Activated CD8-positive, alpha-beta memory T cell treated with anti-CD3 and anti-CD28 coated beads, Interleukin-2, amount 50 U/mL, for 24 hours (primary cell): ENCODE measurements around the gene ARMC9.
"Not testable (repeated sequence)": the region's sequence is repeated elsewhere in the genome, so short reads cannot be mapped to it uniquely, and the experiment has no call there.

Experiments used
- DNase-seq: peaks from one replicate; pipeline ENCODE4 v3.0.0-alpha.2; 2020; ENCODE audit errors: extremely low read depth

ARMC9 gene

DNA sequence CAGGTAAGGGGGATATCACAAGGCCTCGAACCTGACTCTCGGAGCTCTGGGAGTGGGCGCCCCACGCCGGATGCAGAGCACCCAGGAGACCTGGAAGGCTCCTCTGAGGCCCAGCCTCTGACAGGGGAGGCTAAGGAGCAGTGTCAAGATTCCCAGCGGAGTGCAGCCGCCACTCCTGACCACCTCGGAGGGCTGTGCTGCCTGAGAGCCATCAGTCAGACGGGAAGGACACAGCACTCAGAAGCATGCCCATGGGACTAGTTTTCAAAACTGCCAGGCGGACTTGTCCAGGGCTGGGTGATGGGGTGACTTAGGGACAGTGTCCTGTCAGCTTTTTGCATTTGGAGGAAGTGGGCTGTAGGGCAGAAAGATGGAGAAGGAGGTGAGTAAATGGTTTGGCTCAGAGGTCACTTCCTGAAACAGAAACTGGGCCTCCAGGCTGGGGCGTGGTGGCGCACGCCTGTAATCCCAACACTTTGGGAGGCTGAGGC, 162.5 kb downstream of the ARMC9 start:
- DNase-seq = no peak

DNA sequence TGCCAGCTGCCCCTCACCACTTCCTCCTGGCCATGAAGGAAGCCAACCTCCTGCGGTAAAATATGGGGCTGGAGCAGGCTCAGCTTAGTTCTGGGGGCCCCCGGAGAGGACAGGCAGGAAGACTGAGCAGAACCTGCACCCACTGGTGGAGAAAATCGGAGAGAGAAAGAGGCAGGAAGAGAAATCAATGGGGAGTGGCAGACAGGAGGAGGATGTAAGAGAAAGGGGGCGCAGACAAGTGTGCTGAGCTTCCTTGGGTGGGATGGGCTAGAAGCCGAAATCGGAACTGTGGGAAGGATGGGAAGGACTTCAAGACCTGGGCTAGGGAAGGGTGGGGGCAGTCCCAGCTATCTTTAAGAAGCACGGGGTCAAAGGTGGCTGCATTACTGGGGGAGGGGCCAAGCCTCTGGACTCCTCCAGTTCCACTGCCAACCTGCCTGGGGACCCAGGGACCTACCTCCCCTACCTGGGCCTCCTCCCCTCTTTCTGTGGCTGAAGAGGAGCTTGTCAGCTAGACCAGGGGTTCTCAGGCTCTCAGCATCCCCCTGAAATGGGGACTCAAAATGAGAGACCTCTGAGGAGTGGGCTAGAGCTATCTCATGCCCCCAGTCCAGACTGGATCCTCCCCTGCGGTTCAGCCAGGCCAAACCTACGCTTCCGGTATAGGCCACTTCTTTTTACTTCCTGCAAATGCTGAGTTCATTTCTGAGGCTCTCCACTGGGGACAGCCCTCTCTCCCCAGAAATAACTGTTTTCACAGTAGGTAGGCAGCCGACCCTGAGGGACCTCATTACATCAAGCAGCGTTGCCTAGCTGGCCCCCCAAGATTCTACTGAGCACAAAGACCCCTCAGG, 163.5 kb downstream of the ARMC9 start:
- no peak for DNase-seq

DNA sequence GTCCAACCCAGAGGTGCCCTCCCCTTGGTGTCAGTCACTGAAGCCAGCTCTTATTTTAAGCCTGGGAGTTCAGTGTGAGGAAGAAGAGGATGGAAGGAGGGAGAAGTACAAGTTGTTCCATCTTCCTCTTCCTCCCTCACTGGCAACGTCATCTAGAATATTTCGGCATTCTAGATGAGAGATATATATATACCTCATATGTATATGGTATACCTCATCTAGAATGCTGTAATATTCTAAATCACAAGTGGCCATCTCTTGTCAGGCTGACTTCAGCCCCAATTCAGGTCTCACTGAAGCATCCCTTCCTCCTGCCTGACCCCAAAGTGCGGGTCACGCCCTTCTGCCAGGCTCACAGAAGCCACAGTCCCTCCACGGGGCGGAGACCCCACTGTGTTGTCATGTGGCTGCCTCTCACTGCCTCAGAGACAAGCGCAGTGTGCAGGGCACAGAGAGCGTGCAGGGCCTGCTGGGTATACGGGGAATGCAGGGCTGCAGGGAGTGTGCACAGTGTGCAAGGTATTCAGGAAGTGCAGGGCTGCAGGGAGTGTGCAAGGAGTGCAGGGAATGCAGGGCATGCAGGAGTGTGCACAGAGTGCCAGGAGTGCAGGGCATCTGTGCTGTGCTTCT, 164.2 kb downstream of the ARMC9 start:
- DNase-seq = no peak

DNA sequence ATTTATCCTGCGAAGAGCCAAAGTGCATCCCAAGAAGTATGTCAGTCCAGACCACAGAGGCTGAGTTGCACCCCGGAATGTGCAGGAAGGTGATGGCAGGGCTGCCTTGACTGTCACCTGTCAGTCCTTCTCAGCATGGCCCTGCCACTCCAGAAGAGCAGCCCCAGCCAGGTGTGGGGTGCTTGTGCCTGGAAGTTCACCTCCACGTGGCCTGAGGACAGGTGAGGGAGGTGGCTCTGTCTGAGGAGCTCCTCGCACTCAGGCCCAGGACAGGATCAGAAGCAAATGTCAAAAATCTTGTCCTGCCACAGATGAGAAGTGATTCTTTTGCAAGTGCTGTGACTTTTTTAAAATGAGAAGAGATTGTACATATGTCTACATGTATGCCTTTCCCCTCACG, 165.6 kb downstream of the ARMC9 start:
- DNase-seq = no peak

DNA sequence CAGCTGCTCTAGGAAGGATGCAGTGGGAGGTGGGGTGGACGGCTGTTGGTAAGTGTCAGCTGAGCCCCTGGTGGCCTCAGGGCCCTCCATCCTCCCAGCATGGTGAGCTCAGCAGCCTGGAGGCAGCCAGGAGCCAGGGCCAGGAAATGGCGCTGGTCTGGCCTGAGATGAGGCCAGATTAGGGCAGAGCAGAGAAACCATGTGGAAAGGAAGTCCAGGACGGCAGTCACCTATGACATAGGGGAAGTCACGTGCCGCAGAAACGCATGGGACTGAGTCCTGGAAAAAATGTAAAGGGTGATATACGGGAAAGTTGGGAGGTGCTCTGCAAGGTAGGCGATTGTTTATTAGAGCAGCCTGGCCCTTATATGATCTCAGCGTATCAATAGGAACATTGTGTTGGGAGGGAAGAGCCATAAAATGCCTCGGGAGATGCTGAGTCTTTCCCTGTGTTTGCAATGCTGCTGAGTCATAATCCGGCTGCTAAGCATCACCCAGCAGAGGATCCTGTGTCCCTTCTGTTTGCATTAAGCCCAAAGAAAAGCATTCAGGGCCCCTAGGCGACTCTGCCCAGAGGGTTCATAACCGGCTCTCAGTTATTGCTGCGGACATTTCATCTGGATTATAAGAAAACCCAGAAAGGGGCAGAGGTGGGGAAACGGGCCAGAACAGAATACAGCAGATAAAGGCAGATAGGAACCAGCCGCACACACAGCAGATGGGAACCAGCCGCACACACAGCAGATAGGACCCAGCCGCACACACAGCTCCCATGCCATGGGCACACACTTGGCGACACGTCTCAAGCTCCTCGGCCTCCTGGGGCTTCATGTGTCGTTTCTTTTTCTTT, 166.8 kb downstream of the ARMC9 start:
- no peak for DNase-seq

DNA sequence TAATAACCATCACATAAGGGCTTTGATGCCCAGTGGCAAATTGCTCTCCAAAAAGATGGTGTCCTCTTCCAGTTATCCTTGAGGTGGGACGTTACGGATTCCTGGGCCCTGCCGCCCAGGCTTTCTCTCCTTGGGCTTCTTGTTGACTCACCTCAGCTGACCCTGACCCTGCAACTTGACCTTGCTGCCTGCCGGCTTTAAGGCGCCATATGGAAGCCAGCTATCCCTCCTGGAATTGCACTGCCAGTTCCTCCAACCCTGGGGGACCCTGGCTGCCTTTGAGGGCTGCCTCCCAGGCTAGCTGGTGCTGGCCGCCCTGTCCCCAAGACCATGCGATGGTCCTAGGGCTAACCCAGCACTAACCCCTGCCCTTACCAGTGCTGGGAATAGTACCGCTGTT, 168.7 kb downstream of the ARMC9 start:
- no peak for DNase-seq

DNA sequence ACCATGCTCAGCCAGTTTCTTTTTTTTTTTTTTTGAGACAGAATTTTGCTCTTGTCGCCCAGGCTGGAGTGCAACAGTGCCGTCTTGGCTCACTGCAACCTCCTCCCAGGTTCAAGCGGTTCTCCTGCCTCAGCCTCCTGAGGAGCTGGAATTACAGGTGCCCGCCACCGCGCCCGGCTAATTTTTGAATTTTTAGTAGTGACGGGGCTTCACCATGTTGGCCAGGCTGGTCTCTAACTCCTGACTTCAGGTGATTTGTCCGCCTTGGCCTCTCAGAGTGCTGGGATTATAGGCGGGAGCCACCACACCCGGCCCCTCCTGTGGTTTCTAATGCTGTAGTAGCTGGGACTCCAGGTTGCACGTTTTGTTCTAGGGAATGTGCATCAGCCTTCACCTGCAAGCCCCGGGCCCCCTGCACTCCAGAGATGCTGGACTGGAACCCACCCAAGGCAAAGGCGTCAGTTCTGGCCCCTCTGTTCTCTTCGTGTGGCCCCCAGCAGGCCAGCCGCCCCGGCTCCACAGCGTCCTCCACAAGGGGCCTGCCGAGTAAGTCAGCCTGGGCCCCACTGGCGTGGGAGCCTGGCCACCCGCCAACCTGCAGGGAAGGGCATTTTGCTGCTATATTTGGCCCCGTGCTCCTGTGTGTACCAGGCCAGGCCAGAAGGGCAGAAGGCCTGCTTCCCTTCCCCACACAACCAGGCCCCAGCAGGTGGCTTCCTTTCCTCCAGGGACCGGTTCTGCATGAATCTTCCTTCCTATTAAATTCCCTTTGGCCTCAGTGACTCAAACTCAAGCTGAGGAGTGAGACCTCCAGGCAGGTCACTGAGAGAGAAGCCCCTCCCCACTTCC, 171.4 kb downstream of the ARMC9 start:
- DNase-seq = no peak

DNA sequence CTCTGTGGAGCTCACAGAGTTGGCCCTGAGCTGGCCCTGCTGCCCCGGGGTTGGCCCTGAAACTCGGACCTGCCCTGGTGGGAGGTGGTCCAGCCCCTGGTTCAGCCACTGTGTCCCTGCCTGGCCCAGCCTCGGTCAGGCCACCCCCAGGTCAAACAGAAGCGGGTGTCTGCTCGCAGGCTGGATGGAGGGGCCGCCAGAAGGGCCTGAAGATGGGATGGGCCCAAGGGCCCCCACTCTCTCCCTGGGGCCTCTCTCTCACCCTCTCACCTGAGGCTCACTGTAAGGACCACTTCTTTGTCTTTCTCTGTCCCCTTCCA, 172.0 kb downstream of the ARMC9 start:
- no peak for DNase-seq

DNA sequence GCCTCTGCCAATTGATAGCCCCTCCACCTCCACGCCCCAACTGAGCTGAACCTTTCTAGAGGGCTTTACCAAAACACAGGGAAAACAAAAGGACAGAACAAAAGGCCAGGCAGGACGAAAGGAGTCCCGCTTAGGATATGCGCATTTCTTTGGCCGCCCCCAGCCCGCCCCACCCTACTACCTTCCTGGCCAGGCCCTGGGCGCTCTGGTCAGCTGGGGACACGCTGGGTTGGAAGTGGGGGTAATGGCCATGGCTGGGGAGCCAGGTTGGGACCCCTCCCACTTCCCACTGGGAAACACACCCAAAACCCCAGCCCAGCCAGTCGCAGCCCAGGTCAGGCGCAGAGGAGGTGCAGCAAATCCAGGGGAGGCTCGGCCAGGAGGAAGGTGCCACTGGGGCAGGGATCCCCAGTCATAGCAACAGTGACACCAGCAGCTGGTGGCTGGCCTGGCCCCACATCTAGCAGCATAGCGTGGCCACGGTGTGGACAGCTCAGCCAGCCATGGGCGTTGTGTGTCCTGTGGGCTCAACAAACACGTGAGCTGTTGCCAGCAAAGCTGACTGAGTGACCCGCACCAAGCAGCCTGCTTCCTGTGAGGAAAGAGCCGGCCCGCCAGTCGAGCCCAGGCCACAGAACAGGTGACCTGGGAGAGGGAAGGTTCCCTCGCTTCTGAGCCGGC, 172.5 kb downstream of the ARMC9 start:
- DNase-seq = no peak

DNA sequence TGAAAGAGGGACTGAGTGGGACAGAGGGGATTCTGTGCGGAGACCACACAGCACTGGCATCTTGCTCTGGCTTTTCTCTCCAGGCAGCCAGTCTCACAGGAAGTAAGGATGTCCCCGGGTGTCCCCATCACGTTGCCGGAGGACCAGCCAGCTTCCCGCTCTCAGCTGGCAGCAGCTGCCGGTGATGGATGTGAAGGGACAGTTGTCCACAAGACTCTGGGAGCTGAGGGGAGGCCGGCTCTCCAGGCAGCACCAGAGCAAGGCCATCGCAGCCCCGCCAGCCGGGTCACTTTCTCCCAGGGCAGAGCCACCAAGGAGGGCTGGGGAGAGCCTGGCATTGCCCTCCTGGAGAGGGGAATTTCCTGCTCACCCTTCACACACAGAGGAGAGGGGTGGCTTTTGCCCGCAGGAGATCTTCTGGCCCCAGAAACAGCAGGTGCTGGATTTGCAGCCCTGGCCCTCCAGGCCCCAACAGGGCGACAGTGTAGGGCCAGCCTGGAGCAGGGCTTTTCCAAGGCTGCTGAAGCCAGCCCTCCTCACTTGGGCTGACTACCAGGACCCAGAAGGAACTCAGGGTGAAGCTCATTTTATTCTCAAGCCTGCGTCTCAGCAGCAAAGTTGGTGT, 173.1 kb downstream of the ARMC9 start:
- DNase-seq = no peak

DNA sequence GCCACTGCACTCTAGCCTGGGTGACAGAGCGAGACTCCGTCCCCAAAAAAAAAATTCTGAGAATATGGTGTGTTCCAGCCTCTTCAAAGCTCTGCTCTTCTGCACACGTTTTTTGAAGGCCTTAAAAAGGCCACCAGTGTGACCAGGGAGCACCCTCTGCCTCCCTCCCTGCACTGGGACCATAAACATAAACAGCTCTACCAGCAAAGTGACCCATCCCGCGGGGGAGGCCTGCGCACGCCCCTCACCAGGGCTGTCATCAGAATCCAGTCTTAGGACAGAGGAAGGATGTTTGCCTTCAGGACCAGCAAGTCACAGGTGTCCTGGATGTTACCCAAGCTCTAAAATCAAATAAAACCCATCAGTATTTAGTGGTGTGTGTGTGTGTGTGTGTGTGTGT, 173.9 kb downstream of the ARMC9 start:
- DNase-seq = no peak

DNA sequence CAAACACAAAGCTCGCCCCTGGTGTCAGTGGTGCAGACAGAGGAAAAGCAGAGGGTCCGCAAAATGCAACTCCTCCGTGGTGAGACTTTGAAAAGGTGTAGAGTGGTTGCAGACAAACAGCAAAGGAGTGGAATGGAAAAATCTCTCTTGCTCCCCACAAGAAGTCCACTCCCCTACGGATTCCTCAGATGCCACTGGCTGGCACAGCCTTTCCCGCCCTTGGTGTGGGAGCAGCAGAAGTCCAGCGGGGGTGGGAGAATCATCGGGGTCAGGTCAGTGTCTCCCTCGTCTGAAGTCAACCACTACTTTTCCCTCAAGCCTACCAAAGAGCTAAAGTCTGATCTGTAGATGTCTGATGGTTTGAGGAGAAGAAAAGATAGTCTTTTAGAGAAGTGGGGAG, 174.8 kb downstream of the ARMC9 start:
- no peak for DNase-seq

DNA sequence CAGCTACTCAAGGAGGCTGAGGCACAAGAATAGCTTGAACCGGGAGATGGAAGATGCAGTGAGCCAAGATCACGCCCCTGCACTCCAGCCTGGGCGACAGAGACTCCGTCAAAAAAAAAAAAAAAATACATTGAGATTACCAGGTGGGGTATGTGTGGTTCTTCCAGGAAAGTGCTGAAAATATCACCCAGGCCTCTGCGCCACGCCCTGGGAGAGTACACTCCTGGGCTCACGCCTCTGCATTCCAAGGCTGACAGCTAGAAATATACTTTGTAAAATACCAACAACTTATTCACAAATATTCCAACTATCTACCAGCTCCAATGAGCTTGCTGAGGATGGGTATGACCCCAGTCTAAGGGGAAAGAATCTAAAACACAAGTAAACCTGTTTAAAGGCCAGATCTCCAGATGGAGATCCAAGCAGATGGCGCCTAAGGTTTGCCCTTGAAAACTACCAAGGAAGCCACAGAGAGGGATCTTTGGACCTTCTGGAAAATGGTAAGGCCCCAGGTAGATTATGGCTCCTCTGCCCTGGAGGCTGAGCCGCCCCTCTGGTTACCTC, 175.4 kb downstream of the ARMC9 start:
- no peak for DNase-seq

DNA sequence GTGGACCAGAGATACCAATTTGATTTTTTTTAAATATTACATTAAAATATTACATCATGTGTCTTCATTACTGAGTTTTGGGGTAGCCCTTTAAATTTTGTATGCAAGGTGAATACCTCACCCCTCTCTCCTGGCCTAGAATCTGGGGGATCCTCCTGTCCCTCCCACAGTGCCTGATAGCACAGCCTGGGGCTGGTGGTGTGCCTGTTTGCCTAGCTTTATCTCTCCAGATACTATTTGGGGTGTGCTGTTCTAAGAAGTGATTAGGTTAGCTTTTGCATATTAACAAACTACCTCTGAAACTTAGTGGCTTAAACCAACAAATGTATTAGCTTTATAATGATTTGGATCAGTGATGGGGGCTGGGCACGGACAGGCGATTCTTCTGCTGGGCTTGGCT, 176.3 kb downstream of the ARMC9 start:
- DNase-seq = no peak

DNA sequence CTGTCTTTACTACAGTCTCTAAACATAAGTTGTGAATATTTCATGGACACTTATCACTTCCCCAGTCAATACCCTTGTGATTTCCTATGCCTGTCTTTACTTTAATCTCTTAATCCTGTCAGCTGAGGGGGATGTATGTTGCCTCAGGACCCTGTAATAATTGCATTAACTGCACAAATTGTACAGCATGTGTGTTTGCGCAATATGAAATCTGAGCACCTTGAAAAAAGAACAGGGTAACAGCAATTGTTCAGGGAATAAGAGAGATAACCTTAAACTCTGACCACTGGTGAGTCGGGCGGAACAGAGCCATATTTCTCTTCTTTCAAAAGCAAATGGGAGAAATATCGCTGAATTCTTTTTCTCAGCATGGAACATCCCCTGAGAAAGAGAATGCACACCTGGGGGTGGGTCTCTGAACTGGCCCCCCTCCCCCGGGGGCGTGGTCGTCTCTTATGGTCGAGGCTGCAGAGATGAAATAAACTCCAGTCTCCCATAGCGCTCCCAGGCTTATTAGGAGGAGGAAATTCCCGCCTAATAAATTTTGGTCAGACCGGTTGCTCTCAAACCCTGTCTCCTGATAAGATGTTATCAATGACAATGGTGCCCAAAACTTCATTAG, 177.7 kb downstream of the ARMC9 start:
- not testable (repeated sequence) for DNase-seq

DNA sequence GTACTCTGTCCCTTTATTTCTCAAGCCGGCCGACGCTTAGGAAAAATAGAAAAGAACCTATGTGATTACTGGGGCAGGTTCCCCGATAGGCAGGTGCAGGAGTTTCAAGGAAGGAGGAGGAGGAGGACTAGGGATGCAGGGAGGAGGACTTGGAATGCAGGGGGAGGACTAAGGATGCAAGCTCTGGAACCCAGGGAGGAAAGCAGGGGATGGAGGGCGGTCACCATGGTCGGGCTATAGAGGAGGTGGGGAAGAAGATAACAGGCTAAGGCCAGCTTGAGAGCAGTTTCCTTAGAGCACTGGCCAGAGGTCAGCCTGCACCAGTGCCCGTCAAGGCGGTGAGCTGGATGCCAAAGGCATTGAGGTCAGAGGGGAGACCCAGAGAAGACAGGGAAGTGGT, 178.4 kb downstream of the ARMC9 start:
- no peak for DNase-seq

DNA sequence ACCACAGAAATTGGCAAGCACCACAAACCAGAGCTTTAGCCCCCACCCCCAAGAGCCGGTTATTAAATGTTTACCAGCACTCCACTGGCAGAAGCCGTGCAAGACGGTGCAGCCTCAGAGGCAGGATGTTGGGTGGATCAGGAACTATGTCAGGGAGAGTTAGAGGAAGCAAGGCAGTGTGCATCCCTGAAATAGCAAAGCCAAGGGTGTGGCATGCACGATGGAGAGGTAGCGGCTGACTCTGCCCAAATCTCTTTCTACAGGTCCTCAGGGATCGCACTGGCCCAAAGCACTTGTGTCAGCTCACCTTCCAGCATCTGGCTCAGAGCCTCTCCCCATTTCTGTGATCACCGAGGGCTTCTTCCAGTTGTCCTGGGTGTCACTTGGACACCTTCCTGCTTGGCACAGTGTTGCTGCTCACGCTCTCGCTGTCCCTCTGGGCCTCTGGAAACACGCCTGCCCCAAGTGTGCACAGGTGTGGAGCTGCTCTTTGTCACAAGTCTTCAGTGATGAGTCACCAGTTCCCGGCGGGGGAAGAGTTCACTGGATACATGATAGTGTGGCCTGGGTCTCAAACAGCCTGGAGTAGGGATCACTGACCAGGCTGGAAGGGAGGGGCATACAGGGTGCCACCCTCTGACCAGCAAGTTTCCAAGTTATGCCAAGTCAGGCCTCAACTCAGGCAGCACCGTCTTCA, 179.7 kb downstream of the ARMC9 start:
- DNase-seq = no peak

DNA sequence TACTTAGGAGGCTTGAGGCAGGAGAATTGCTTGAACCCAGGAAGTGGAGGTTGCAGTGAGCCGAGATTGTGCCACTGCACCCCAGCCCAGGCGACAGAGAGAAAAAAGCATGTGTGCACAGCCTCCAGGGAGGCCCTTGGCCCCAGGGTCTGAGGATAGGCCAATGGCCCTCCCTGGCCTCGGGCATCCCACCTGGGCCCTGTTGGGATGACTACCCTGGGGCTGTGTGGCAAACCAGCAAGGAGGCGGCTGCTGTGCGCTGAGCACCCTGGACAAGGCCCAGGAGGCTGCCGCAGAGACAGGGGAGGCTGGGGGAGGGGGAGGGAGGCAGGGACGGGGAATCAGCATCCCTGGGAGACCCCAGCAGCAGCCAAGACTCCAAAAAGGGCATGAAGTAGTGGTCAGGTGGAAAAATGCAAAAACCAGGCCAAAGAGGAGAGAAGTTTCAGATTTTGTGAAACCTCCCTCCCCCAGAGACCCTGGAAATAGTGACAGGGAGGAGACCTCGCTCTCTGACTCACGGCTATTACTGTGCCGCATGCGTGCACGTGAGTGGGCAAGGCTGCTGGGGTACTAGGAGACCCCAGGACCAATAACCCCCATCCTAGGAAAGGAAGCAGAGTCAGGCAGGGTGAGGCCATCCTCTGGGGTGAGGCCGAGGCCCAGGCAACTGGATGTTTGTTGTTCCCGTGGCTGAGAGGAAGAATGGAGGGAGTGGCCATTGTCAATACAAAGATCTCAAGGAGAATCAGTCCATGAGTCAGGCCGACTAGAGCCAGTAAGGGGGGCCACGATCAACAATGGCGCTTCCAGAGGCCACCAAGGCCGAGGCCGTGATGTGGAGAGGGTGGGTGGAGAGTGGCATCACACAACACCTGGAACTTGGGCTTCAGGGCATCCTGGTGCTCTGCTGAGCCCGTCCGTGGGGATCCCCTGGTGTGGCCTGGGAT, 181.1 kb downstream of the ARMC9 start:
- no peak for DNase-seq
